ENCODE data around the gene NUAK2.

Gene NUAK2

GRCh38 chr1:205293350-205294074 lies 28.0 kb downstream of the NUAK2 start:
- DNase-seq (ENCODE audit: low read depth, low spot score) = no peak
- POLR2A ChIA-PET = interaction anchor here (1.2 to 2.1 kb wide), 3 partner anchors 9 to 27 kb away, joined by 3 to 19 read pairs (median 7); partner anchors contain the start of gene NUAK2
- CTCF ChIA-PET = interaction anchor here (1.1 to 17.6 kb wide), 8 partner anchors 9 to 231 kb away, joined by 3 to 221 read pairs (median 4); partner anchors contain the start of gene NUAK2
- TF ChIP-seq CTCF (IDR thresholded peaks at IDR 0.05; ENCODE audit: insufficient read depth, low read length, missing control alignments) = no peak
- H3K4me3 ChIP-seq (ENCODE audit: low read depth, low read length) = no peak overlapping the region

DNA sequence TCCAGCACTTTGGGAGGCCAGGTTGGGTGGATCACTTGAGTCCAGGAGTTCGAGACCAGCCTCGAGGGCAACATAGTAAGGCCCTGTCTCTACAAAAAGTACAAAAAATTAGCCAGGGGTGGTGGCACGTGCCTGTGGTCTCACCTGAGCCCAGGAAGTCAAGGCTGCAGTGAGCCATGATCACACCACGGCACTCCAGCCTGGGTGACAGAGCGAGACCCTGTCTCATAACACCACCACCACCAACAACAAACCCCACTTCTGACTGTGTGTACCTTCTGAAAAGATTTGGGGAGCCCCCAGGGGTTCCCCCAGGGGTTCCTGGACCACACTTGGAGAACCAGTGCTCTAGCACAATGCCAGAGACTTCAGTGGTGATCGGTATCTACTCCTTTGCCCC lies 29.9 kb downstream of the NUAK2 start:
- no peak overlapping the region for H3K4me3 ChIP-seq (ENCODE audit: low read depth, low read length)
- POLR2A ChIA-PET = no interaction called here
- CTCF ChIA-PET = interaction anchor here (1.3 to 17.6 kb wide), 2 partner anchors 12 to 29 kb away, joined by 4 to 221 read pairs; partner anchors contain the start of gene NUAK2
- TF ChIP-seq CTCF (IDR thresholded peaks at IDR 0.05; ENCODE audit: insufficient read depth, low read length, missing control alignments) = no peak
- no peak for DNase-seq (ENCODE audit: low read depth, low spot score)

GRCh38 chr1:205287767-205288559 lies 33.6 kb downstream of the NUAK2 start:
- ChIA-PET CTCF (interaction anchor here (1.3 to 37.7 kb wide), 4 partner anchors 15 to 147 kb away, joined by 4 to 2093 read pairs (median 81); partner anchors contain the start of gene NUAK2), POLR2A (interaction anchor here (1.3 to 1.9 kb wide), 2 partner anchors 26 to 33 kb away, joined by 4 to 5 read pairs; partner anchors contain the start of gene NUAK2)
- no peak overlapping the region for H3K4me3 ChIP-seq (ENCODE audit: low read depth, low read length)
- no peak for TF ChIP-seq CTCF (IDR thresholded peaks at IDR 0.05; ENCODE audit: insufficient read depth, low read length, missing control alignments)
- DNase-seq (ENCODE audit: low read depth, low spot score) = no peak

DNA sequence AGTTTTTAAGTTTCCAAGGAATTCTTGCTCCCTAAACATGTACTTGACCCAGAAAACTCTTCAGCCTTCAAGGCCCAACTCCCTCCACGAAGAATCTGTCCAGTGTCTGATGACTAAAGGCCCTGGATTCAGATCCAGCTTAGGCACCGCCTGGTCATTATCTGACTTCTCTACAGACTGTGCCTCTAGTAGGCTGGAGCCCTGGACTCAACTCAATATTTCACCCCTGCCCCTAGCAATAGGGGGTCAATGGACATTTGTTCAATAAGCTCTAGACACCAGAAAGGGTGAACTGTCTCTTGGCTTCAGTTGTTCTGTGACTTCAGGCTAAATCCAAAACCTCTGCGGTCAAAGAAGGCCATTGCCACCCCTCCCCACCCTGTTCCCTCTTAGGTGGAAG lies 34.5 kb downstream of the NUAK2 start:
- POLR2A ChIA-PET = interaction anchor here (1.9 kb wide), 1 partner anchor 34 kb away, joined by 4 read pairs; the partner anchor contains the start of gene NUAK2
- H3K4me3 ChIP-seq (ENCODE audit: low read depth, low read length) = no peak overlapping the region
- TF ChIP-seq CTCF (IDR thresholded peaks at IDR 0.05; ENCODE audit: insufficient read depth, low read length, missing control alignments) = no peak
- CTCF ChIA-PET = interaction anchor here (1.3 to 37.7 kb wide), 4 partner anchors 14 to 146 kb away, joined by 4 to 2093 read pairs (median 81); partner anchors contain the start of gene NUAK2
- no peak for DNase-seq (ENCODE audit: low read depth, low spot score)

- CTCF ChIA-PET = interaction anchor here (1.5 to 37.7 kb wide), 3 partner anchors 13 to 41 kb away, joined by 4 to 2093 read pairs (median 158); partner anchors contain the start of gene NUAK2
- DNase-seq (ENCODE audit: low read depth, low spot score) = no peak
- POLR2A ChIA-PET = interaction anchor here (1.2 kb wide), 1 partner anchor 34 kb away, joined by 3 read pairs; no protein-coding TSS in a partner anchor
- TF ChIP-seq CTCF (IDR thresholded peaks at IDR 0.05; ENCODE audit: insufficient read depth, low read length, missing control alignments) = no peak
- no peak overlapping the region for H3K4me3 ChIP-seq (ENCODE audit: low read depth, low read length)
Measured at GRCh38 chr1:205286335-205286950, 35.1 kb downstream of the NUAK2 start.

Measured in AG04449 (cell line).